Colonic mucosa (tissue), 4 donors: Measurements from ENCODE around the gene PABPN1. TPM values are rescaled to one million over a fixed set of nuclear protein-coding genes. Genes with fewer than 3 reads are reported as not detected.

Source experiments
- DNase-seq: peaks from one replicate; pipeline ENCODE4 v3.0.0-alpha.2; 2020
- H3K27ac ChIP-seq: fragments of 200-600 bp; one replicate; pipeline ENCODE4 v1.8.0; 2021
- H3K27me3 ChIP-seq: fragments of 200-600 bp; one replicate; pipeline ENCODE4 v1.8.0; 2021
- H3K36me3 ChIP-seq: fragments of 200-600 bp; one replicate; pipeline ENCODE4 v1.8.0; 2021
- H3K4me1 ChIP-seq: fragments of 200-600 bp; one replicate; pipeline ENCODE4 v1.8.0; 2021; ENCODE audit warnings: mild to moderate bottlenecking
- H3K4me3 ChIP-seq: fragments of 200-600 bp; one replicate; pipeline ENCODE4 v1.8.0; 2021
- H3K9ac ChIP-seq, 2 donors: one replicate each; pipeline ENCODE4 v1.7.0; 2013; ENCODE audit warnings: control low read depth in 2 of 2, low read depth in 2 of 2, low read length in 2 of 2
- H3K9me3 ChIP-seq: fragments of 200-600 bp; one replicate; pipeline ENCODE4 v1.8.0; 2021
- CTCF ChIP-seq: fragments of 200-600 bp; IDR thresholded peaks from one replicate; pipeline ENCODE4 v1.8.0; 2022; ENCODE audit warnings: antibody characterized with exemption, mild to moderate bottlenecking
- intact Hi-C: fragments of 100-400 bp; cut with DNase I; formaldehyde crosslinking; loops from one replicate; pipeline ENCODE4 v1.14.1; 2022
- total RNA-seq, 2 donors: library from RNA; stranded (reverse); fragmentation: NEBNext Ultra II Directional in 1 of 2; extraction: Animal tissue kit (Norgen Biotek cat#: 25700) in 1 of 2; gene quantifications; one replicate each; pipeline ENCODE4 v1.2.1, GENCODE V29; 2021
- donor health status: healthy.
- donor health status: DM: no; HTN: no; CAD: no.
- donor health status: DM: no; HTN: no; CAD: no.

Gene PABPN1
- total RNA-seq, 2 donors from 2014 or later: 122 to 197 TPM

DNA sequence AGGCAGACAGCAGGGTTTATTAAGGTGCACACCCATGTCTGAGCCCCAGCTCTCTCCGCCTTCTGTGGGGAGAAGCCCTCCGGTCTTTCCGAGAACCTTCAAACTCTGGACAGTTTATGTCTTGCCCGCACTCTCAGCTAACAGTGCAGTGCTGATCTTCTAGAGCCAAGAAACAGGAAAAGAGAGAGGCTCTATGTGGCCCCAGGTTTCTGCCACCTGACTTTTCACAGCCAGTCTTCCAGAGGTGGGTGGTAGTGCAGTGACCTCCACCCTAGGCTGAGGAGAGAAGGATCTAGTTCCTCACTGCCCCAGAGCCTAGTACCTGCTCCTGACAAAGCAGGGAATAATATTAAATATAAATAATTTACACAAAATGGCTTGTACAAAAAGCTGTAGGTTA is 35.4 kb downstream of the PABPN1 start:
- H3K36me3 ChIP-seq: no peaks in the 10 kb centered on the region
- DNase-seq: no peak
- no peak for TF ChIP-seq CTCF
- H3K27ac ChIP-seq: no peak overlapping the region
- intact Hi-C loops: no loop called here
- no peaks in the 10 kb centered on the region for H3K9me3 ChIP-seq
- H3K27me3 ChIP-seq: peaks cover 19% of the 10 kb centered on the region
- no peak overlapping the region for H3K9ac ChIP-seq
- peaks cover 5% of the 10 kb centered on the region for H3K4me1 ChIP-seq
- H3K4me3 ChIP-seq: no peak overlapping the region

- TF ChIP-seq CTCF: no peak
- H3K9ac ChIP-seq: no peak overlapping the region
- H3K4me3 ChIP-seq: no peak overlapping the region
- H3K9me3 ChIP-seq: no peaks in the 10 kb centered on the region
- intact Hi-C loops: no loop called here
- no peak overlapping the region for H3K27ac ChIP-seq
- no peak for DNase-seq
- peaks cover 13% of the 10 kb centered on the region for H3K27me3 ChIP-seq
- peaks cover under 1% of the 10 kb centered on the region for H3K4me1 ChIP-seq
- no peaks in the 10 kb centered on the region for H3K36me3 ChIP-seq
These were observed 36.0 kb downstream of the PABPN1 start for GRCh38 chr14:23357261-23357660.

- Histone ChIP-seq H3K9ac (no peak overlapping the region), H3K27ac (no peak overlapping the region), H3K4me1 (no peaks in the 10 kb centered on the region), H3K36me3 (no peaks in the 10 kb centered on the region), H3K4me3 (no peak overlapping the region), H3K9me3 (no peaks in the 10 kb centered on the region), H3K27me3 (peaks cover 6% of the 10 kb centered on the region)
- intact Hi-C loops: no loop called here
- DNase-seq: no peak
- TF ChIP-seq CTCF: no peak
These were observed 36.8 kb downstream of the PABPN1 start for GRCh38 chr14:23358042-23358441.

DNA sequence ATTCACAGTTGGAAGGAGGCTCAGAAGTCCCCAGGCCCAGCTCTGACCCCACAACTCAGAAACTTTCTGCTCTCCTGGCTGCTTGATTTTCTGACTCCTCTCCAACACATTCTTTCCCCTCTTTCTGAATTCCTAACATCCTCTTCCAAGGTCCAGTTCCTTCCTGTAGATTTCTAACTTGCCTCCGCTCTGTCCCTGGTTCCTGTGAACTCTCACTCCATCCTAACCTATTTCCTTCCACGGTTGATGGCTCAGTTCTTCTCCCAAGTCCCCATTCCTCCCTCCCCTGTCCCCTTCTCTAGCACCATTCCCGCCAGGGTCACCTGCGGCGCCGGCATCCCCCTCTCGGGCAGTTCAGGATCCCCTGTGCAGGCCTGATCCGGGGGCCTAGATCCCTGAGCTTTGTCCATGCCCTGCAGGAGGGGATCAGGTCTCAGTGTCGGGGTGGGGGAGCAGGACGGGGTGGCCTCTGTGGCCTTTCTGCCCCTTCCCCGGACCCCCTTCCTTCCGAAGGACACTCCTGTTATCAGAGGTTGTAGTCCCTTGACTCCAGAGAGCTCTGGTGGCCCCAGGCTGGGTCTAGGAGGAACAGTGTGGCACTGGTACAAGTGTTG is 37.4 kb downstream of the PABPN1 start:
- H3K4me1 ChIP-seq: no peaks in the 10 kb centered on the region
- no peaks in the 10 kb centered on the region for H3K9me3 ChIP-seq
- H3K27ac ChIP-seq: no peak overlapping the region
- intact Hi-C loops: no loop called here
- no peaks in the 10 kb centered on the region for H3K27me3 ChIP-seq
- H3K4me3 ChIP-seq: no peak overlapping the region
- no peaks in the 10 kb centered on the region for H3K36me3 ChIP-seq
- TF ChIP-seq CTCF: no peak
- no peak for DNase-seq
- H3K9ac ChIP-seq: no peak overlapping the region

GRCh38 chr14:23359167-23359626 is 37.9 kb downstream of the PABPN1 start:
- TF ChIP-seq CTCF: no peak
- H3K4me1 ChIP-seq: no peaks in the 10 kb centered on the region
- no peaks in the 10 kb centered on the region for H3K9me3 ChIP-seq
- H3K27me3 ChIP-seq: peaks cover 2% of the 10 kb centered on the region
- H3K27ac ChIP-seq: no peak overlapping the region
- no peak for DNase-seq
- no peak overlapping the region for H3K9ac ChIP-seq
- H3K4me3 ChIP-seq: no peak overlapping the region
- intact Hi-C loops: no loop called here
- H3K36me3 ChIP-seq: no peaks in the 10 kb centered on the region
